ENCODE data around the gene OPTN. TPM values are rescaled to one million over a fixed set of nuclear protein-coding genes. Genes with fewer than 3 reads are reported as not detected.

Gene OPTN

DNA sequence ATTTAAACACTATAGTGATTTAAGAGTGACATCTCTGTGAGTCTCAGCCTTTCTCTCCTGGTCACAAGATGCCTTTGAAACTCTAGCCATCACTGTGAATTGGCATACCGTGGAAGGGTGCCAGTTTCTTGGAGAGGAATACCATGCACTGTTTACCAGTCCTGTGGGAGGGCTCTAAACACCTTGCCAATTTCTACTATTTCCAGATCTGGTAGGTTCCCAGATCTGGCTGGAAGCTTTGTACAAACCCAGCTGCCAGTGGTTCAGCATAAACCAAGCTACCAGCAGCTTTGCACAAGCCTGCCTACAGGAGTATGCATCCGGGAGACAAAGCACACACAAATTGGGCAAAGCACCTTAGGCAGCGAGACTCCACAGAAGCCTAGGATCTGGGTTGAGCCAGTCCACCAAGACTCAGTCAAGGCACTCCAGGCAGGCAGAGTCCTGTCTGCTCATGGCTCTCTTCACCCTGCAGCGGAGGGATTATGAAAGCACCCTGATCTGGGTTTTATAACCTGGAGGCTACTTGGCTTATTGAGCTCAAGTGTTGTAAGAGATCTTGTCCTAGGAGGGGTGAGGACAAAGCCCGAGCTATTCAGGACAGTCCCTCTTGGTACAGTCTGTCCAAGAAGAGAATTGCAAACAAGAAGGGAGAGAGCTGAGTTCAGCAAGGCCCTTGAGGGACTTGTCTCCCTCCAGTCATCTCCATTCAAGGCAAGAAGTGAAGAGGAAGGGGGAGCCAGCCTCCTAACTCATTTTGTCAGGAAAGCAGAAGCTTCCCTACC, 85.0 kb downstream of the OPTN start:
- no peak overlapping the region for H3K27ac ChIP-seq (ENCODE audit: low read length, poor library complexity, severe bottlenecking)
- no peak overlapping the region for H2BK12ac ChIP-seq (ENCODE audit: low read length in 2 of 2)
- H3K79me1 ChIP-seq (replicated peaks; ENCODE audit: low read length, poor library complexity, severe bottlenecking): no peaks in the 10 kb centered on the region
- H2BK5ac ChIP-seq (ENCODE audit: low read depth, low read length, poor library complexity, severe bottlenecking): no peak overlapping the region
- H4K91ac ChIP-seq (ENCODE audit: low read length): no peak overlapping the region
- H3K9me3 ChIP-seq (ENCODE audit: control insufficient read depth, low read length): no peaks in the 10 kb centered on the region
- H2BK120ac ChIP-seq (ENCODE audit: low read depth, low read length): no peak overlapping the region
- no peak overlapping the region for H3K4me3 ChIP-seq (ENCODE audit: insufficient read depth in 1 of 2, low read depth in 1 of 2, low read length in 2 of 2)
- no peak overlapping the region for H3K9ac ChIP-seq (ENCODE audit: low read length)
- H2BK15ac ChIP-seq (ENCODE audit: low read depth, poor library complexity, severe bottlenecking): no peak overlapping the region
- H3K4ac ChIP-seq (ENCODE audit: low read depth in 1 of 2, low read length in 2 of 2): no peak overlapping the region
- no peaks in the 10 kb centered on the region for H3K4me1 ChIP-seq (ENCODE audit: control insufficient read depth, insufficient read depth, low read depth, low read length)
- DNase-seq: no peak
- no peak overlapping the region for H2AFZ ChIP-seq (ENCODE audit: low read depth, low read length)
- H2AK5ac ChIP-seq (ENCODE audit: low read length, severe bottlenecking): no peak overlapping the region
- no peaks in the 10 kb centered on the region for H3K27me3 ChIP-seq (ENCODE audit: control insufficient read depth in 1 of 2, insufficient read depth in 1 of 2, low read length in 2 of 2)
- 96% methylated on average over 5 of the region's 5 CpGs for WGBS
- H3K23ac ChIP-seq (ENCODE audit: low read length in 2 of 2): no peak overlapping the region
- peaks cover 0 to 5% of the 10 kb centered on the region in 2 experiments for H3K36me3 ChIP-seq (ENCODE audit: control insufficient read depth in 1 of 2, insufficient read depth in 2 of 2, low read depth in 1 of 2, low read length in 2 of 2)
- no peak overlapping the region for H4K8ac ChIP-seq (ENCODE audit: low read length)
- no peak overlapping the region for H3K14ac ChIP-seq (ENCODE audit: low read length in 2 of 2)
- no peak overlapping the region for H3K18ac ChIP-seq (ENCODE audit: low read depth in 1 of 2, low read length in 2 of 2)
- no peak overlapping the region for H3K4me2 ChIP-seq (ENCODE audit: low read length, poor library complexity, severe bottlenecking)

- Histone ChIP-seq H2BK120ac (ENCODE audit: low read depth, low read length) (no peak overlapping the region), H3K18ac (ENCODE audit: low read depth in 1 of 2, low read length in 2 of 2) (no peak overlapping the region), H3K9ac (ENCODE audit: low read length) (no peak overlapping the region), H3K14ac (ENCODE audit: low read length in 2 of 2) (no peak overlapping the region), H3K9me3 (ENCODE audit: control insufficient read depth, low read length) (no peaks in the 10 kb centered on the region), H3K4ac (ENCODE audit: low read depth in 1 of 2, low read length in 2 of 2) (no peak overlapping the region), H3K79me1 (replicated peaks; ENCODE audit: low read length, poor library complexity, severe bottlenecking) (no peaks in the 10 kb centered on the region), H4K8ac (ENCODE audit: low read length) (no peak overlapping the region), H2BK15ac (ENCODE audit: low read depth, poor library complexity, severe bottlenecking) (no peak overlapping the region), H3K23ac (ENCODE audit: low read length in 2 of 2) (no peak overlapping the region), H2AFZ (ENCODE audit: low read depth, low read length) (no peak overlapping the region), H2BK12ac (ENCODE audit: low read length in 2 of 2) (no peak overlapping the region), H3K36me3 (ENCODE audit: control insufficient read depth in 1 of 2, insufficient read depth in 2 of 2, low read depth in 1 of 2, low read length in 2 of 2) (peaks cover 0 to 5% of the 10 kb centered on the region in 2 experiments), H3K27ac (ENCODE audit: low read length, poor library complexity, severe bottlenecking) (no peak overlapping the region), H3K4me1 (ENCODE audit: control insufficient read depth, insufficient read depth, low read depth, low read length) (no peaks in the 10 kb centered on the region), H4K91ac (ENCODE audit: low read length) (no peak overlapping the region), H3K4me3 (ENCODE audit: insufficient read depth in 1 of 2, low read depth in 1 of 2, low read length in 2 of 2) (no peak overlapping the region), H2BK5ac (ENCODE audit: low read depth, low read length, poor library complexity, severe bottlenecking) (no peak overlapping the region), H3K4me2 (ENCODE audit: low read length, poor library complexity, severe bottlenecking) (no peak overlapping the region), H2AK5ac (ENCODE audit: low read length, severe bottlenecking) (no peak overlapping the region), H3K27me3 (ENCODE audit: control insufficient read depth in 1 of 2, insufficient read depth in 1 of 2, low read length in 2 of 2) (no peaks in the 10 kb centered on the region)
- no peak for DNase-seq
- no CpG with 5 or more reads among the region's 3 CpGs for WGBS
These were observed 87.2 kb downstream of the OPTN start for GRCh38 chr10:13187135-13187534.

Small RNA genes within 50 kb of the gene (small RNA-seq; reads per million reads assigned to genes)
- not detected for gene SNRPGP5 (ENCODE audit: low read depth)

Measured in mesenchymal stem cell (in vitro differentiated cells and primary cell).